ENCODE results near the gene MILR1. TPM values are rescaled to one million over a fixed set of nuclear protein-coding genes. Genes with fewer than 3 reads are reported as not detected.

The MILR1 gene
- total RNA-seq, 6 experiments from 2014 or later = 0.57 to 3.0 (median 1.9) TPM

- peaks cover 0 to 24% (median 7%) of the 10 kb centered on the region in 4 donors for H3K4me1 ChIP-seq
- ATAC-seq = no peak
- no peak overlapping the region for H3K27ac ChIP-seq
- H3K9me3 ChIP-seq = no peaks in the 10 kb centered on the region
- H3K4me3 ChIP-seq = no peak overlapping the region
- peaks cover 3 to 57% (median 25%) of the 10 kb centered on the region in 4 donors for H3K36me3 ChIP-seq
- DNase-seq = no peak
- H3K27me3 ChIP-seq = no peaks in the 10 kb centered on the region
- intact Hi-C loops (cut with DNase I) = no loop called here
- TF ChIP-seq POLR2A (IDR thresholded peaks at IDR 0.05) (no peak), CTCF (IDR thresholded peaks at IDR 0.05) (no peak)
- WGBS (ENCODE audit: insufficient coverage, low coverage, low lambda C conversion rate, missing lambda C conversion rate) = 82% methylated on average over 2 of the region's 2 CpGs
Measured at GRCh38 chr17:64508683-64509082, 59.8 kb downstream of the MILR1 start.

- TF ChIP-seq CTCF (IDR thresholded peaks at IDR 0.05) (no peak), POLR2A (IDR thresholded peaks at IDR 0.05) (no peak)
- intact Hi-C loops (cut with DNase I) = no loop called here
- H3K9me3 ChIP-seq = no peaks in the 10 kb centered on the region
- whole genome bisulfite sequencing (ENCODE audit: insufficient coverage, low coverage, low lambda C conversion rate, missing lambda C conversion rate) = 96% methylated on average over 6 of the region's 6 CpGs
- H3K27me3 ChIP-seq = no peaks in the 10 kb centered on the region
- no peak overlapping the region for H3K4me3 ChIP-seq
- ATAC-seq (no peak), DNase-seq (no peak)
- no peak overlapping the region for H3K27ac ChIP-seq
- H3K4me1 ChIP-seq = peaks cover 0 to 19% (median 4%) of the 10 kb centered on the region in 4 donors
- peaks cover 0 to 56% (median 21%) of the 10 kb centered on the region in 4 donors for H3K36me3 ChIP-seq
Measured at GRCh38 chr17:64509179-64509578, 60.3 kb downstream of the MILR1 start.

GRCh38 chr17:64515419-64515818 is 66.5 kb downstream of the MILR1 start:
- intact Hi-C loops (cut with DNase I) = no loop called here
- 88% methylated on average over 2 of the region's 2 CpGs for WGBS (ENCODE audit: insufficient coverage, low coverage, low lambda C conversion rate, missing lambda C conversion rate)
- ATAC-seq (no peak), DNase-seq (no peak)
- Histone ChIP-seq H3K36me3 (peaks cover 0 to 93% (median 25%) of the 10 kb centered on the region in 4 donors), H3K27me3 (no peaks in the 10 kb centered on the region), H3K4me3 (no peak overlapping the region), H3K4me1 (no peaks in the 10 kb centered on the region), H3K9me3 (no peaks in the 10 kb centered on the region), H3K27ac (no peak overlapping the region)
- no peak for TF ChIP-seq CTCF (IDR thresholded peaks at IDR 0.05)
- TF ChIP-seq POLR2A (IDR thresholded peaks at IDR 0.05) = no peak

GRCh38 chr17:64515829-64516228 is 66.9 kb downstream of the MILR1 start:
- no peaks in the 10 kb centered on the region for H3K27me3 ChIP-seq
- no peak overlapping the region for H3K4me3 ChIP-seq
- WGBS (ENCODE audit: insufficient coverage, low coverage, low lambda C conversion rate, missing lambda C conversion rate) = 94% methylated on average over 1 of the region's 1 CpG
- intact Hi-C loops (cut with DNase I) = no loop called here
- H3K9me3 ChIP-seq = no peaks in the 10 kb centered on the region
- H3K36me3 ChIP-seq = peaks cover 0 to 93% (median 26%) of the 10 kb centered on the region in 4 donors
- no peak overlapping the region for H3K27ac ChIP-seq
- no peaks in the 10 kb centered on the region for H3K4me1 ChIP-seq
- ATAC-seq (no peak), DNase-seq (no peak)
- TF ChIP-seq CTCF (IDR thresholded peaks at IDR 0.05) (no peak), POLR2A (IDR thresholded peaks at IDR 0.05) (no peak)

MicroRNA genes within 50 kb of the gene (microRNA counts, 767-probe panel; counts per million panel counts)
- microRNA hsa-miR-1273e = 237 counts per million

Small RNAs within 50 kb of the gene (microRNA-seq; reads per million reads assigned to microRNA genes)
- gene MIR1273E (0 reads per million in 2 donors), gene MIR3064 (4.6 to 10.3 reads per million in 2 donors), gene MIR5047 (0 reads per million in 2 donors)

Small RNAs within 50 kb of the gene (small RNA-seq; reads per million reads assigned to genes)
- gene ATP5MFP4 = 0 reads per million in 2 experiments
- 0 reads per million in 2 experiments for gene MIR1273E

Other genes starting within 250 kb of the MILR1 start
- gene TEX2, start 185.9 kb upstream of the MILR1 start, total RNA-seq = 10 to 100 TPM; 29.1 to 46.6 (median 33.7) TPM
- 10 to 100 TPM; 15.9 to 32.9 (median 19.1) TPM for gene PECAM1, start 58.3 kb upstream of the MILR1 start, total RNA-seq
- 1 to 10 TPM; 2.9 to 9.2 (median 5.5) TPM for gene POLG2, start 47.9 kb downstream of the MILR1 start, total RNA-seq
- gene DDX5, start 57.2 kb downstream of the MILR1 start, total RNA-seq = 100 to 1,000 TPM; 218 to 431 (median 344) TPM
- gene CEP95, start 57.9 kb downstream of the MILR1 start, total RNA-seq = 10 to 100 TPM; 11.0 to 27.6 (median 14.0) TPM
- gene SMURF2, start 213.2 kb downstream of the MILR1 start, total RNA-seq = 1 to 10 TPM; 2.5 to 6.8 (median 4.0) TPM

Measured in right lobe of liver (tissue), 6 donors.